Ascending aorta (tissue), 2 donors: ENCODE results near the gene SAP130. TPM values are rescaled to one million over a fixed set of nuclear protein-coding genes. Genes with fewer than 3 reads are reported as not detected.
A peak's percentile ranks its signal among the peaks of the same experiment; 100 is the strongest.

Experiments used
- DNase-seq, 2 donors: peaks; one replicate each; pipeline ENCODE4 v3.0.0-alpha.2; 2019; ENCODE audit warnings: low spot score in 2 of 2
- H3K27ac ChIP-seq, 2 donors: fragments of 200-600 bp; sonication (generic); one replicate each; pipeline ENCODE4 v1.5.1; 2016 to 2017; ENCODE audit warnings: mild to moderate bottlenecking in 1 of 2
- H3K27me3 ChIP-seq: fragments of 200-600 bp; sonication (generic); one replicate; pipeline ENCODE4 v1.5.1; 2017
- H3K36me3 ChIP-seq, 2 donors: fragments of 200-600 bp; sonication (generic); one replicate each; pipeline ENCODE4 v1.5.1; 2016
- H3K4me1 ChIP-seq, 2 donors: fragments of 200-600 bp; sonication (generic); one replicate each; pipeline ENCODE4 v1.5.1; 2016 to 2017; ENCODE audit warnings: mild to moderate bottlenecking in 1 of 2
- H3K4me3 ChIP-seq, 2 donors: fragments of 200-600 bp; sonication (generic); one replicate each; pipeline ENCODE4 v1.5.1; 2016 to 2017; ENCODE audit warnings: mild to moderate bottlenecking in 1 of 2
- H3K9me3 ChIP-seq, 2 donors: fragments of 200-600 bp; sonication (generic); one replicate each; pipeline ENCODE4 v1.5.1; 2016
- intact Hi-C: fragments of 100-400 bp; cut with DNase I; formaldehyde crosslinking; loops from one replicate; pipeline ENCODE4 v1.15.1; 2023
- total RNA-seq: library from RNA; depleted of rRNA; stranded (reverse); fragments of >200 nt; gene quantifications from one replicate; pipeline ENCODE4 v1.1.0, GENCODE V29; 2016
- TF ChIP-seq, protein P1 (sequence below), 3 experiments: fragments of 200-600 bp in 2 of 3; fragments of 450-650 bp in 1 of 3; sonication (generic) in 2 of 3; IDR thresholded peaks; one replicate each; pipeline ENCODE4 v1.5.1; 2016 to 2019; ENCODE audit warnings: antibody characterized with exemption in 3 of 3, mild to moderate bottlenecking in 1 of 3, moderate library complexity in 1 of 3

SAP130 gene
- total RNA-seq, 1 donor from 2014 or later = 2.8 TPM

DNA sequence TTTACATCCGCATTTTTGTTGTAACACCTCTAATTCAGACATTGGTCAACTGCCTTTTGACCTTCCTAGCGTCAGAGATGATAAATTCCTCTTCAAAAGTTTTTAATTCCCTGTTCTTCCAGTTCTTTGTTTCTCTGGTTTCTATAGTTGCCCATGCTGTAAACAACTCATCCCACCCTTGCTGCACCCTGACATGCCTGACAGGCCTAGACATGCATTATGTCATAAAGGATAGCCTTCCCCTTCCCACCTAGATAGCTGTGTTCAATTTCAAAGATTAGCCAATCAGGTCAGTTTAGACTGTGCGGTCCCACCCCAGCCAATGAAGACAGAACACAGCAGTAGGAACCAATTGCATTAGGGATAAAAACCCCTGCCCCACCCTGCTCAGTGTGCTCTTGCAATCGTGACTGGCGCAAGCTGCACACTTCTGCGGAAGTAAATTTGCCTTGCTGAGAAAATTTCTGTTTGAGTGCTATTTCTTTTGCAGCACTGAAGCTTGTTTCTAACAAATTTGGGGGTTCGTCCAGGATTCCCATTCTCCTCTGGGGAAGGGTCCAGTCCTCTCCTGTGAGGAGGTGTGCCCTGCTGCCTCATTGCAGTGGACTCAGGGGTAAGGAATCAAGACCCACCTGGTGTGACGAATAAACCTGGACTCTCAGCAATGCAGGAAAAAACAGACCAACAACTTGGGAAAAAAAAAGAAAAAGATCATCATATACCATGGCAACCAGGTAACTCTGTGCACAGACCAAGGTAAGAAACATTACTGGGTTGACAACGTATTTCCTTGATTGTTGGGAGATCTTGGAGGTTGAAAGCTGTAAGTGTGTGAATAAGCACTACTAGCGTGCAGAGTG, 9.1 kb upstream of the SAP130 start:
- no peaks in the 10 kb centered on the region for H3K4me1 ChIP-seq
- intact Hi-C loops = no loop called here
- DNase-seq = no peak
- no peak overlapping the region for H3K27ac ChIP-seq
- H3K36me3 ChIP-seq = no peaks in the 10 kb centered on the region
- H3K27me3 ChIP-seq = no peaks in the 10 kb centered on the region
- TF ChIP-seq, protein P1, sequence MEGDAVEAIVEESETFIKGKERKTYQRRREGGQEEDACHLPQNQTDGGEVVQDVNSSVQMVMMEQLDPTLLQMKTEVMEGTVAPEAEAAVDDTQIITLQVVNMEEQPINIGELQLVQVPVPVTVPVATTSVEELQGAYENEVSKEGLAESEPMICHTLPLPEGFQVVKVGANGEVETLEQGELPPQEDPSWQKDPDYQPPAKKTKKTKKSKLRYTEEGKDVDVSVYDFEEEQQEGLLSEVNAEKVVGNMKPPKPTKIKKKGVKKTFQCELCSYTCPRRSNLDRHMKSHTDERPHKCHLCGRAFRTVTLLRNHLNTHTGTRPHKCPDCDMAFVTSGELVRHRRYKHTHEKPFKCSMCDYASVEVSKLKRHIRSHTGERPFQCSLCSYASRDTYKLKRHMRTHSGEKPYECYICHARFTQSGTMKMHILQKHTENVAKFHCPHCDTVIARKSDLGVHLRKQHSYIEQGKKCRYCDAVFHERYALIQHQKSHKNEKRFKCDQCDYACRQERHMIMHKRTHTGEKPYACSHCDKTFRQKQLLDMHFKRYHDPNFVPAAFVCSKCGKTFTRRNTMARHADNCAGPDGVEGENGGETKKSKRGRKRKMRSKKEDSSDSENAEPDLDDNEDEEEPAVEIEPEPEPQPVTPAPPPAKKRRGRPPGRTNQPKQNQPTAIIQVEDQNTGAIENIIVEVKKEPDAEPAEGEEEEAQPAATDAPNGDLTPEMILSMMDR (IDR thresholded peaks at IDR 0.05) = no peak
- H3K4me3 ChIP-seq = no peak overlapping the region
- H3K9me3 ChIP-seq = peaks cover 0 to 15% of the 10 kb centered on the region in 2 donors

GRCh38 chr2:128032092-128032491, 4.2 kb upstream of the SAP130 start:
- Histone ChIP-seq H3K27ac (no peak overlapping the region), H3K4me3 (no peak overlapping the region), H3K27me3 (no peaks in the 10 kb centered on the region), H3K36me3 (no peaks in the 10 kb centered on the region), H3K4me1 (peaks cover 0 to 6% of the 10 kb centered on the region in 2 donors), H3K9me3 (peaks cover 0 to 10% of the 10 kb centered on the region in 2 donors)
- DNase-seq = no peak
- intact Hi-C loops = no loop called here
- TF ChIP-seq, protein P1 (IDR thresholded peaks at IDR 0.05) = no peak

- TF ChIP-seq, protein P1 (IDR thresholded peaks at IDR 0.05) = no peak
- no peaks in the 10 kb centered on the region for H3K27me3 ChIP-seq
- H3K4me3 ChIP-seq = peak overlapping the region; percentile 69 to 100
- peak overlapping the region; percentile 94 to 99 for H3K27ac ChIP-seq
- no peak for DNase-seq
- no peaks in the 10 kb centered on the region for H3K36me3 ChIP-seq
- H3K4me1 ChIP-seq = peaks cover 0 to 12% of the 10 kb centered on the region in 2 donors
- H3K9me3 ChIP-seq = no peaks in the 10 kb centered on the region
- intact Hi-C loops = loop anchor here (1.0 to 10.0 kb wide), 6 partner anchors 63 to 964 kb away; partner anchors contain the start of genes HS6ST1, POLR2D, UGGT1 and WDR33
Observed at GRCh38 chr2:128028668-128029054, 802 bp upstream of the SAP130 start.

GRCh38 chr2:128027278-128027800, 520 bp downstream of the SAP130 start:
- intact Hi-C loops = loop anchor here (5.0 to 10.0 kb wide), 4 partner anchors 145 to 963 kb away; partner anchors contain the start of genes HS6ST1 and POLR2D
- TF ChIP-seq, protein P1 (IDR thresholded peaks at IDR 0.05) = no peak
- Histone ChIP-seq H3K27ac (peak overlapping the region; percentile 94 to 99), H3K9me3 (no peaks in the 10 kb centered on the region), H3K4me3 (peak overlapping the region; percentile 69 to 100), H3K27me3 (no peaks in the 10 kb centered on the region), H3K4me1 (peaks cover 0 to 12% of the 10 kb centered on the region in 2 donors), H3K36me3 (no peaks in the 10 kb centered on the region)
- DNase-seq = peak; percentile 100

- TF ChIP-seq, protein P1 (IDR thresholded peaks at IDR 0.05) = no peak
- intact Hi-C loops = loop anchor here (5.0 to 10.0 kb wide), 4 partner anchors 144 to 962 kb away; partner anchors contain the start of genes HS6ST1 and POLR2D
- peak overlapping the region; percentile 82 to 83 for H3K27ac ChIP-seq
- H3K9me3 ChIP-seq = no peaks in the 10 kb centered on the region
- peaks cover 0 to 12% of the 10 kb centered on the region in 2 donors for H3K4me1 ChIP-seq
- H3K27me3 ChIP-seq = no peaks in the 10 kb centered on the region
- H3K36me3 ChIP-seq = peaks cover 0 to 5% of the 10 kb centered on the region in 2 donors
- peak overlapping the region; percentile 69 to 100 for H3K4me3 ChIP-seq
- DNase-seq = no peak
Observed at GRCh38 chr2:128026448-128027277, 1.2 kb downstream of the SAP130 start.
